ENCODE results near the gene RPL13.

DNA sequence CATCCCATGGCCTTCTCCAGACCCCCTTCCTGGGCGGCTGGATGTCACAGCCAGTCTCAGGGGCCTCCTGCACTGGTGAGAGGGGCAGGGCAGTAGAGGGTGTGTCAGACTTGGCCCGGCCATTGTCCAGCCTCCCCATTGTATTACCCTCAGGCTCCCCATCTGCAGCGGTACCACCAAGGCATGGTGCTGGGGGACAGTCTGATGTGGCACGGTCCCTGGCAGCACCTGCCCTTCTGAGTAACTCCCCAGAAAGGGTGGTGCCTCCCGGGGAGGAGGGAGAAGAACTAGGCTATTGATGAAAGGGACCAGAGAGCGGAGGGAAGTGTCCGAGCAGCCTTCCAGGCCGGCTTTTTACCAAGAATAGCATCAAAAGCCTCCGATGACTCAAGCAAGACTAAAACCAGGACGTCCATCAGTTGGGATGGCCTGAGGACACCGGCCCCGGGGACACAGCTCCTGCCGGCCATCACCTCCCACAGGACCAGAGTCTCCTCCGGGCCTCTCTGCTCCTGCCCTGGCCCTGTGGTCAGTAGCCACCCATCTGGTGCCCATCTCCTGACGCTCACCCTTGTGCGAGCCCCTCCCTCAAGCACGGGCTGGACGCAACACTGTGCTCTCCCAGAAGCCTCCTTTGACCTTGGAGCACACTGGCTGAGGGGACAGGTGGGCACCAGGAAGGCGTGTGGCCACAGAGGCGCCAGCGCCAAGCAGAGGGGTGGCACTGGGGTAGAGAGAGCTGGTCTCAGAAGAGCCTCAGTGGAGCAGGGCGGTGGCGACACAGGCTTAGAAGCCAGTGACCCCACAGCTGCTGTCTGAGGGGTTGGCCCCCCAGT is 9.2 kb downstream of the RPL13 start:
- TF ChIP-seq CTCF (conservative IDR thresholded peaks at IDR 0.05; ENCODE audit: low read depth, low read length) (no peak), EZH2 (IDR thresholded peaks at IDR 0.05; ENCODE audit: borderline replicate concordance, low read depth, low read length, poor library complexity, severe bottlenecking) (no peak)

Measured in A673 (cell line).